HG03575 (cell line): ENCODE data around the gene PTRH2.
"Not testable (repeated sequence)": the region's sequence is repeated elsewhere in the genome, so short reads cannot be mapped to it uniquely, and the experiment has no call there.

Source experiments
- ATAC-seq: cut with Tn5 transposase; IDR thresholded peaks from one replicate; pipeline ENCODE4 v1.9.1; 2021; ENCODE audit not compliant: unreplicated experiment, insufficient number of reproducible peaks, low FRiP score; ENCODE audit errors: extremely low read depth

The PTRH2 gene

GRCh38 chr17:59707149-59707970 lies at the start of gene PTRH2, which contains the start of gene VMP1:
PTRH2 (minus strand) TSS chr17:59707430; CDS start chr17:59697978, 9,452 bp downstream.
VMP1 (plus strand) TSS chr17:59707654; CDS start chr17:59731447, 23,793 bp downstream.
- ATAC-seq, result peak; percentile 79

GRCh38 chr17:59756236-59756818 lies 49.1 kb upstream of the PTRH2 start:
- ATAC-seq, result no peak

DNA sequence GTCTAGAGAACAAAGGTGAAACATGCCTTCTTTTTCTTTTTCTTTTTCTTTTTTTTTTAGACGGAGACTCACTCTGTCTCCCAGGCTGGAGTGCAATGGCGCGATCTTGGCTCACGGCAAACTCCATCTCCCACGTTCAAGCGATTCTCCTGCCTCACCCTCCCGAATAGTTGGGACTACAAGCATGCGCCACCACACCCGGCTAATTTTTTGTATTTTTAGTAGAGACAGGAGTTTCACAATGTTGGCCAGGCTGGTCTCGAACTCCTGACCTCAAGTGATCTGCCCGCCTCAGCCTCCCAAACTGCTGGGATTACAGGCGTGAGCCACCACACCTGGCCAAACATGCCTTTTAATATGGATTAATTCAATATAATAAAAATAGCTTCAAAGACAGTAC lies 47.8 kb upstream of the PTRH2 start:
- ATAC-seq, result not testable (repeated sequence)

DNA sequence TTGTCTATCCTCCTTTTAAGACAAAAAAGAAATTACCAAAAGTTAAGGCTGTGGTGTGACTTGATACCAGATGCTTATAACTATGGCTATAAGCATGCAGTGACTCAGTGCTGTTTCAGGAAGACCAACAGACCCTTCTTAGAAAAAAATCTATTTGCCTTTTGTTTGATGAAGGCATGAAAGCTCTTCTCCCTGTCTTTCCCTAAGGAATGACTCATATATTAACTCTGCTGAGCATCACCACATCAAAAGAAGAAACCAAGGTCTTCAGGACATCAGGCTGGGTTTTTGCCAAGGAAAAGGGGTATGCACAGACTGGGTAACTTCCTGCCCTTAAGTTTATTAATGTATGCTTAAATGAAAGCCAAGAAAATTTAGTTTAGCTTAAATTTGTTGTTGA lies 47.3 kb upstream of the PTRH2 start:
- no peak for ATAC-seq

DNA sequence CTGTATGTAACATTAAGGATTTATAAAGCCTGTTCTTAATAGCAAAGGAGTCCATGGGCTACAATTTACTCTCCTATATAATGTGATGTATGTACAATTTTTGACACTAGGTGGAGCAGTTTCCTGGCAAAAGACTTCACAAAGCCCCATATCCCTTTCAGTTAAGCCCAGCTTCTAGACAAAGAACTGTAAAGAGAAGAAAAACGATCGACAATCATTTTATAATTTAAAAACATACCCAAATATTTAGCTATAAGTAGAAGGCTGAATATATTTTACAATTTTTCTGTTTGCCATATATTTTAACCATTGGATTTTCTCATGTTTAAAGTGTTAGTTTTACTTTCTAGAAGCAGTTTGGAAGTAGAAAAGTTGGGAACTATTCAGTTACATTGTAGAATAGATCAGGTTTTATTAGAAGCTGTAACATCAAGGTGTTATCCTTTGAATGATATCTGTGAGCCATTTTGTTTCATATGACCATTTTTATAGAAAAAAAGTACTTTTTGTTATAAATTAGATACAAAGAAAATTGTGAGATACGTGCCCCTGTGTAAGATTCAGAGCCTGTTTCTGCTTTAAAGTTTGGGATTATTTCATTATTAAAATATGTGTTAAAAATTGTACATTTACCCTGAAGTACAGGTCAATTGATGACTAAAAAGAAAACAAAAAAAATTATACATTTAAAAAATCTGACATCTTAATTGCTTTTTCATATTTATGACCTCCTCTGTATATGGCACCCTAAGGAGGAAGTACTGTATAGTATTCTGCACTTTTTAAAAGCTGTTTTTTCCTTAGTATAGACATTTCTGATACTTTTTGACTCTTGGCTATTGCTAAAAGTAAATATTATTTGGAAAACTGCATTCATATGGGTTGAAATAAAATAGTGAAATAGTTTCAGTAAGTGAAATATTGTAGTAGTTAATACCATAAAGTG lies 46.6 kb upstream of the PTRH2 start:
- ATAC-seq, result no peak

GRCh38 chr17:59752922-59753321 lies 45.7 kb upstream of the PTRH2 start:
- no peak for ATAC-seq

GRCh38 chr17:59752446-59752845 lies 45.2 kb upstream of the PTRH2 start:
- no peak for ATAC-seq

GRCh38 chr17:59751955-59752413 lies 44.8 kb upstream of the PTRH2 start:
- no peak for ATAC-seq

- ATAC-seq, result no peak
Observed at GRCh38 chr17:59748591-59748990, 41.4 kb upstream of the PTRH2 start.

DNA sequence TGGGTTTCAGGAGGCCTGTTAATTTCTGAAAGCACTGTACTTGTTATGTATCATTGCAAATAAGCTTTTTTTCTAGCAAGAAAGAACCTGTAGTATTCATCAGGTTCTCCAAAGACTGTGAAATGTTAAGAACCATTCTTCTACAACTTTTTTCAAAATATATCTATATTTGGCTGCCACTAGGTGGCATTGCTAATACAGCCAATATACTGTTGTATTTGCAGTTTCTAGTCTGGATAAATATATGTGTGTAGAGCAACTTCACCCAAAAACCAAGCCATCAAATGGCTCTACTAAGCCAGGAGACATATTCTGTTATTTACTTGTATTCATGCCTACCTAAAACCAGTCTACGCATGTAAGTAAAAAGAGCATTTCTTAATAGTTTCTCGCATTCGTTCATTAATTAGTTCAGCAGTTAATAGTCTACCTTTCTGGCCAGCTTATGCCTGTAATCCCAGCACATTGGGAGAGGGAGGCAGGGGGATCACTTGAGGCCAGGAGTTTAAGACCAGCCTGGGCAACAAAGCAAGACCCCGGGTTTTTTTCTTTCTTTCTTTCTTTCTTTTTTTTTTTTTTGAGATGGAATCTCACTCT lies 39.7 kb upstream of the PTRH2 start:
- no peak for ATAC-seq

DNA sequence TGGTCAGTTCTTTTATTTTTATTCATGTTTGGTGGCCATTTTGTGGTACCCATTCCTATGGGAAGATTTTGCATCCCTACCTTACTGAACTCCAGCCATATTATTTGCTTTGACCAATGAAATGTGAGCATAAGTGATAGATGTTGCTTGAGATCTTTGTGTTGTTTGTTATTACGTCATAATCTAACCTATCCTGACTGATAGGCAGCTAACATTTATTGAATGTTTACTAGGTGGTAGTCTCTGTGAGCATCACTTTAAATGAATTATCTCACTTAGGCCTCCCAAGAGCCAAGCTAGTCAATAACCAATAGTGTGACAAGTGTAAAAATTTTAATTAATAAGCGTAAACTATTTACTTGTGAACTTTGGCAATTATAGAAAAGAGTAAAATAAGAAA lies 37.8 kb upstream of the PTRH2 start:
- ATAC-seq, result no peak

DNA sequence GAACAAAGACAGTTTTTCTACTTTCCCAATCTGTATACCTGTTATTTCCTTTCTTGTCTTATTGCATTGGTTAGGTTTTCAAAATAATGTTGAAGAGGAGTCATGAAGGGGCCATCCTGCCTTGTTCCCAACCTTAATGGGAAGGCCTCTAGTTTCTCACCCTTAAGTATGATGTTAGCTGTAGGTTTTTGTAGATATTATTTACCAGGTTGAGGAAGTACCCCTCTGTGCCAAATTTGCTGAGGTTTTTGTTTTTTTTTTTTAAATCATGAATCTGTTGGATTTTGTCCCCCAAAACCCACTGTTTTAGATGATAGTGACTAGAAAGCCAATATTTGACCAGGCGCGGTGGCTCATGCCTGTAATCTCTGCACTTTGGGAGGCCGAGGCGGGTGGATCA lies 36.6 kb upstream of the PTRH2 start:
- no peak for ATAC-seq

- ATAC-seq, result no peak
Observed at GRCh38 chr17:59737324-59737723, 30.1 kb upstream of the PTRH2 start.

DNA sequence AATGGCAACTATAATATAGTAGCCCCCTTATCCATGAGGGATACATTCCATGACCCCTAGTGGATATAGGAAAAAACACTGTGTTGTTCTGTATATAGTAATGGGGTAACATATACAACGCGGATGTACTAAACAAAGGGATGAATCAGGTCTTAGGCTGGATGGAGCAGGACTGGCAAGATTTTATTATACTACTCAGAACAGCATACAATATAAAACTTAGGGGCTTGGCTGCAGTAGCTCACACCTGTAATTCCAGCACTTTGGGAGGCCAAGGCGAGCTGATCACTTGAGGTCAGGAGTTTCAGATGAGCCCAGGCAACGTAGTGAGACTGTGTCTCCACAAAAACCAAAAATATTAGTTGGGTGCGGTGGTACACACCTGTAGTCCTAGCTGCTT lies 27.0 kb upstream of the PTRH2 start:
- no peak for ATAC-seq

DNA sequence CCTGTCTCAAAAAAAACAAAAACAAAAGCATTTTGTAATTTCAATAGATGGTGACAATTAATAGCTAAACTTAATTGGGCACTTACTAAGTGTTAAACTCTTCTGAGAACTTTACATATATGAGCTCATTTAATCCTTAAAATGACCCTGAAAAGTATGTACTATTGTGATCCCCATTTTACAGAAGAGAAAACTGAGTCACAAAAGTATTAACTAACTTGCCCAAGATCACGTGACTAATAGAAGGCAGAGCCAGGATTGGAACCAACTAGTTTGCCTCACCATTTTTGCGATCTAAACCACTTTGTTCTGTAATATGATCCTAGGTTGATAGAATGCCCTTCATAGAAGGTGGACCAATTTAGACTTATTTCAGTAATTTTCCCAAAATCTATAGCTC lies 26.5 kb upstream of the PTRH2 start:
- no peak for ATAC-seq

DNA sequence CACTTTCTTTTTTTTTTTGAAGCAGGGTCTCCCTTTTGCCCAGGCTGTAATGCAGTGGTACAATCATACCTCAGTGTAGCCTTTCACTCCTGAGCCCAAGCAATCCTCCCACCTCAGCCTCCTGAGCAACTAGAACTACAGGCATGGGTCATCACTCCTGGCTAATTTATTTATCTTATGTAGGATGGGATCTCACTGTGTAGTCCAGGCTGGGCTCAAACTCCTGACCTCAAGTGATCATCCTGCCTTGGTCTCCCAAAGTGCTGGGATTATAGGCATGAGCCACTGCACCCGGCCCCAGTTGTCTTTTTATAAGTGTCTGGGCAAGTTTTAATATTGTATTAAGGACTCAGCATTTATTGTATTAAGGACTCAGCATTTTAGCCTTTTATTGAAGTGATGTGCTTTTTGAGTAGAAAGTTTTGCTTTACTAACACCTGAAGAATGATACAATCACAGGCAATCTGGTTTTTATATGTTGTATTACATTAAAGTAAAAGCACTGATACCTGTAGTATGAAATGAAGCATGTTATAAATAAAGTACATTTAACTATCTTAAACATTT lies 23.1 kb upstream of the PTRH2 start:
- no peak for ATAC-seq

GRCh38 chr17:59727817-59728533 lies 20.7 kb upstream of the PTRH2 start:
- no peak for ATAC-seq

GRCh38 chr17:59725691-59726090 lies 18.5 kb upstream of the PTRH2 start:
- ATAC-seq, result no peak
